H4 (cell line): ENCODE data around the gene MIDN. TPM values are rescaled to one million over a fixed set of nuclear protein-coding genes. Genes with fewer than 3 reads are reported as not detected.
"Not testable (repeated sequence)": the region's sequence is repeated elsewhere in the genome, so short reads cannot be mapped to it uniquely, and the experiment has no call there.

Experiments used
- DNase-seq: peaks from one replicate; pipeline ENCODE4 v3.0.0-alpha.2; 2015; ENCODE audit warnings: low spot score
- total RNA-seq: library from RNA; depleted of rRNA; stranded (reverse); fragments of >200 nt; shearing (Covaris generic); gene quantifications from 2 replicates; pipeline ENCODE4 v1.2.3, GENCODE V29; 2014; rRNA removed

Gene MIDN
- total RNA-seq, 1 experiment from 2014 or later: 4.2 TPM

DNA sequence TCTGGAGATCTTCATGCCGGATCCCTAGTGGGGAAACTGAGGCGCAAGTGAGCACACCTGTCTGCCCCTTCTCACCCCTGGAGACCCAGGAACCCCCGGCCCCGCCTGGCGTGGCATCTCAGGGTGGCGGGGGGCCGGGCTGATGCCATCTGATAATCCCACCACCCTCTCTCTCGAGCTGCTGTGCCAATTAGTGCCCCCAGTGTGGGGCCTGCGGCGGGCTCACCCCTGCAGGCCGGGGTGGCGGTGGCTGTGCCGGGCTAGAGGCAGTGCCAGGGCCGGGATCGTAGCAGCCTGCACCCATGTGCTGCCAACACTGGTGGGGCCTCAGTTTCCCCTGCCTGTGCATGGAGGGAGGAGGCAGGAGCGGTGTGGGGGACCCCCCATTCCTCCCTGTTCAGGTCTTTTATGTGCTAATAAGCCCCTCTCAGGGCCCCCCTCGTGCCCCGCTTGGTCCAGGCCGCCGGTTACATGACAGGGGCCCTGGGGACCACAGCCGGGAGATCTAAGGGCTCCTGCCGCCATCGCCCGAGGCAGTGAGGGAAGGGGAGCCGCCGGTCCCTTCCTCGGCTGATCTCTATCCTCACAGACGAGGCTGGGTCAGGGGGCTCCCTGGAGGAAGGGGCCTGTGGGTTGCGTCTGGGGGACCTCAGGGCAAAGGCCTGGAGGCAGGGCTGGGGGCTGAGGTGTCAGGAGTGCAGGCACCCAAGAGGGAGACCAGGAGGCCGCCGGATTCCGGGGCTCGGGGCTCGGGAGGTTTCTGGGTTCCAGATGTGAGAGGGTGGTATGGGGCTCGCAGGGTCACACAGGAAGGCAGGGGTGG lies 45.6 kb downstream of the MIDN start:
- no peak for DNase-seq

DNA sequence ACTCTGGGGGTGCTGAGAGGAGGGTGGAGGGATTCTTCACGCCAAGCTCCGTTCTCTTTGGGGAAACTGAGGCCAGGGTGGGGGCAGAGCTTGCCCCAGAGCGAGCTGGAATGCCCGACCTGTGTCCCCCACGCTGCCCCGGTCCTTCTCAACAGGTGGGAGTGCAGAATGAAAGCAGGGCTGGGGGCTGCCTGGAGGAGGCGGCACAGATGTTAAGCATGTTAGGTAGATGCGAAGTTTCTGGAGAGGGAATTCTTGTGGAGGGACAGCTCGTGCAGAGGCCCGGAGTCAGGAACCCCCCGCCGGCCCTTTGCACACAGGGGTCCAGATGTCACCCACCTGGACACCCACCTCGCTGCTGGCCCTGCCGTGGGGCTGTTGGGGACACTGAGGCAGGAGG lies 46.3 kb downstream of the MIDN start:
- no peak for DNase-seq

DNA sequence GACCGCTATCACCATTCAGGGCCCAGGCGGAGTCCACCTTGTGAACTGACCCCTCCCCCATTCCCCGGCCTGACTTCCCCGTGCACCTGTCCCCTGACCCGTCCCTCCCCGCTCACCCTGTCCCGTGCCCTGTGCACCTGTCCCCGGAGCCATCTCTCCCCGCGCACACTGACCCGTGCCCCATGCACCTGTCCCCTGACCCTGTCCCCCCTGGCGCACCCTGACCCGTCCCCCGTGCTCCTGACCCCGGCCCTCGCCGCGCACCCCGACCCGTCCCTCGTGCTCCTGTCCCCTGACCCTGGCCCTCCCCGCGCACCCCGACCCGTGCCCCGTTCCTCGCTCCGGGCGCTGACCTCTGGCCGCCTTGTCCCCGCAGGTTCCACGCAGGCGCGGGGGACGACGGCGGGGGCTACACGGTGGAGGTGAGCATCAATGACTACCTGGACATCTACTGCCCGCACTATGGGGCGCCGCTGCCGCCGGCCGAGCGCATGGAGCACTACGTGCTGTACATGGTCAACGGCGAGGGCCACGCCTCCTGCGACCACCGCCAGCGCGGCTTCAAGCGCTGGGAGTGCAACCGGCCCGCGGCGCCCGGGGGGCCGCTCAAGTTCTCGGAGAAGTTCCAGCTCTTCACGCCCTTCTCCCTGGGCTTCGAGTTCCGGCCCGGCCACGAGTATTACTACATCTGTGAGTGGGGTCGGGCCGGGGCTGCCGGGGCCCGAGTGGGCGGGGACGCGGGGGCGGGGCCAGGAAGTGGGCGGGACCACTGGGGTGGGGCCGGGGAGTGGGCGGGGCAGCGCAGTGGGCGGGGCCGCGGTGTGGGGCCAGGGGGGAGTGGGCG lies 47.0 kb downstream of the MIDN start:
- no peak for DNase-seq

DNA sequence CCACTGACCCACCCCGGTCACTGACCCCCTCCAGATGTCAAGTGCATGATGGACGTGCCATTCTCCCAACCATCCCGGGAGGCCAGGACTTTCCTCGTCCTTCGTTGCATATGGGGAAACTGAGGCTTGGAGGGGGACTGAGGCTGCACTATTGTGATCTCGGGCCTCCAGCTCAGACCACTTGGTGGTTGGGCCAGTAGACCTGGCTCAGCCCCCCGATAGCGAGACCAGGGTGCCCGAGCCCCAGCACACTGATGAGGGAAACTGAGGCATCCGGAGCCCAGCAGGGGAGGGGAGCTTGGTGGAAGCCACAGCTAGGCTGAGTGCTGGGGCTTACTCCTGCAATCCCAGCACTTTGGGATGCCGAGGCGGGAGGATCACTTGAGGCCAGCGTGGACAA lies 47.7 kb downstream of the MIDN start:
- no peak for DNase-seq

DNA sequence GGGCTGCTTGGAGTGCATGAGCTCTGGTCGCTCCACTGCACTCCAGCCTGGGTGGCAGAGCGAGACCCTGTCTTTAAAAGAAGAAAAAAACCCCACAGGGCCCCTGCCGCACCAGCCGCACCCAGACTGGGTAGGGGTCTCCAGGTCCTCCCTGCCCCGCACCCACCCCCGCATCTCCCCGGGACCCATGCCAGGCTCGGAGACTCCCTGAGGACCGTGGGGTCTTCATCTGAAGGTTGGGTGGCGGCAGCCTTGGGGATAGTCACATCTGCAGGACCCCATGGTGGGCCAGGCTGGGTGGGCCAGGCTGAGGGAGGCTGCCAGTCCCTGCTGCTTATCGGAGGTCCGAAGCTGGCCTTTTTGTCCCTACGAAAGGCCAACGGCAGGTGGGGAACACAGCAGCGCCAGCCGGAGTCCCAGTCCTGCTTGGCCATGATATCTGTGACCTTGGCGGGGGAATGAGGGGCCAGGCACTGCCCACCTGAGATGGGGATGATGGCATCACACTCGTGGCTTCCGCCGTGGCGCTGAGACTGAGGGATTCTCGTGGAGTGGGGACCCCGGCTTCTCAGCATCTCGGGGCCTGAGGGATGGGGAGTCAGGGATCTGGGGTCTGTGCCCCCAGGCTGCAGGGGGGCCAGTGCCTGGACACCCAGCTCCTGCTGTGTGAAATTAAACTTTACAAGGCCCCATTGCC lies 48.3 kb downstream of the MIDN start:
- DNase-seq: no peak

DNA sequence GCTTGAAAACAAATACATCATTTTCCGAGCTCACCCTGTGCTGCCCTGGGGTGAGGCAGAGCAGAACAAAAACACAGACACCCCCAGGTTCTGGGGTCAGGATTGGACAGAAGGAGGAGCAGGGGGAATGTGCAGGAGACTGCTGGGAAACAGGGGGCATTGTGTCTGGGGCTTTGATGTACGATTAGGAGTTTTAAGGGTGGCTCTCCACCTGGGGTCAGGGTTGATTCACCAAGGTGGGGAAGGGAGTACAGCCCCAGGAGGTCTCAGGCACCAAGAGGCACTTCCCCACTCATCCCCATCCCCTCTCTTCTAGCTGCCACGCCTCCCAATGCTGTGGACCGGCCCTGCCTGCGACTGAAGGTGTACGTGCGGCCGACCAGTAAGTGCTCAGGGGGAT lies 49.9 kb downstream of the MIDN start:
- no peak for DNase-seq

DNA sequence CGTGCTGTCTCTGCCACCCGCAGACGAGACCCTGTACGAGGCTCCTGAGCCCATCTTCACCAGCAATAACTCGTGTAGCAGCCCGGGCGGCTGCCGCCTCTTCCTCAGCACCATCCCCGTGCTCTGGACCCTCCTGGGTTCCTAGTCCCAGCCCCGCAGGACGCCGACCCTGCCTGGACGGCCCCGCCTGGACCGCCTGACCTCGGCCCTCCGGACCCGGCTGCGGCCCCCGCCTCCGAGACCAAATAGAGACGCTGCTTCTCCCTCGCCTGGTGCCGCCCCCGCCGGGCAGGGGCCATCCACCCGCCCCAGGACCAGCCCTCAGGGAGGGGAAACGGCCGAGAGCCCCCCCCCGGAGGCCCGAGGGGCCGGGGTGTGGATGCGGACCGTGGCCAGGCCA lies 51.4 kb downstream of the MIDN start:
- DNase-seq: no peak

DNA sequence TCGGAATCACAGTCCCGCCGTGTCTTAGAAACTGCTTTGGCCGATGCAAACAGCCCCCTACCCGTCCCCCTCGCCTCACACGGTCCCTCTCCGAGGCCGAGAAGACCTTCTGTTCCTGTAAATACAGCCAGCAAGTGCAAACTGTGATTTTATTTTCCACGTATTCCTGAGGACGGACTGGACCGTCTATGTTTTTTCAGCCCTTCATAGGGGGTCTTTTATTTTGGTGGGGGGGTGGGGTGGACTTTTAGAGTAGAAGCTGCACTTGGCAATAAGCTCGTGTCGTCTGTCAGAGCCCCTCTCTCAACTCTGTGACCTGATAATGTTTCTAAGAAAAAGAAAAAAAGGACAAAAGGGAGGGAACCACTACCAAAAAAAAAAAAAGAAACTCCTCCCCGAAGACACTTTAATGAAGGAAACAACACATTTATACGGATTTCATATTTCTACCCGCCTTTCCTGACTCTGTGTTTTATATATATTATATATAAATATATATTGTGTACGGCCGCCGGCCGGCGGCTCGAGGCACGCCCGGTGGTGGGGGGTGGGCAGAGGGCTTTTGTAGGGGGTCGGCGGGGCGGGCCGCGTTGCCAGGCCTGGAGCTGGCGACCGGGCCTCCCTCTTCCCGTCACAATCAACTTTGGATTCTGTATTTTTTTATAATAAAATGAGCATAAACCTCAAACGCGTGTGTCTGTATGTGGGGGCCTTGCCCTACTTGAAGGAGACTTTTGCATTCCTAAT lies 52.5 kb downstream of the MIDN start:
- DNase-seq: no peak

DNA sequence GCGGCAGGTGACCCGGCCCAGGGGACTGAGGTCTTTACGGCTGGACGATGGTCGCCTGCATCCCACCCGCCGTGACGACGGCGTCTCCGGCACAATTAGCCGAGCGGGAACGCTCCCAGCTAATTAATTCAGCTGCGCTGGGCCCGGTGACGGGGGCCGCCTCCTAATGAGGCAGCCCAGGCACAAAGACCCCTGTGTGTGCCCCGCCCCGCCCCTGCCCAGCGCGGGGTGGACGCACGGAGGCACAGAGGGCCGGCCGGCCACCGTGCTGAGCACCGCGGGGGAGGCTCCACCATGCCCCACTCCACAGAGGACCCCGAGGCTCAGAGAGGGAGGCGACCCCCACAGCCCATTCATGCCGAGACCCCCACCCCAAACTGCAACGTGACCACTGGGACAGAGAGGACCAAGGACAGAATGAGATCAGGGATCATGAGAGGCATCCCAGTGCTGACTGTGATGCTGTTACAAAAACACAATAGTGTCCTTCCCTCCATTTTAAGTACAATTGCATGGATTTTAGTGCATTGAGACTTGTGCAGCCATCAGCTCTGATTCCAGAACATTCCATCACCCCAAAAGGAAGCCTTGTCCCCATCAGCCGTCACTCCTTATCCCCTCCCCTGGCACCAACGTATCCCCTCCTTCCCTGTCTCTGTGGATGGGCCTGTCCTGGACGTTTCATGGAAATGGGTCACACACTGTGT lies 54.3 kb downstream of the MIDN start:
- DNase-seq: no peak

DNA sequence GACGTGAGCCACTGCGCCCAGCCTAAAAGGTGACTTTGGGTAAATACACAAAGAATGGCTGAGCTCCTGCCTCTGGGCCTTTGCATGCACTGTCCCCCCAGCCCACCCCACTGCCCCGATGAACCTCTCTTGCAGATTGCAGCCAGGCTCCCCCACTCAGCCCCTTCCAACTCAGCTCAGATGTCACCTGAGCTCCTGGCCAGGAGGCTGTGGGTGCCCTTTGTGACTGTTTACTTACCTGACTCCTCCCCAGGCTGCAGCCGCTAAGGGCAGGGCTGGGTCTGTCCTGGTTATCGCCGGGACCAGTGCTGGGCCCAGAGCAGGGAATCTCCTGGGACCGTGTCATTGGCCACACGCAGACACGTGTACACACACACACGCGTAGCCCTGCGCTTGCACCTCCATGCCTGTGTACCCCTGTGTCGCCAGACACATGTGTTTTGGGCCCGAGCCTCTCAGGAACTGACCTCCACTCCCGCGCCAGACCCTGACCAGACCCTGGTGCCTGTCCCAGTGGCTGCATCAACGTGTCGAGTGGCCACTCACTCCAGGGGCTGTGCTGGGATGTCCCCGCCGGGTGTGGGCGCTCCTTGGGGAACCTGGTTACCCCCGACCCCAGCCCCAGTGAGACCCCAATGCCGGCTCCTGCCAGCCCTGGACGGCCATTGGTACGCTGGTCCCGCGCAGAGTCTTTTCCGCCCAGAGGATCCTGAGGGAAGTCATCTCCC lies 56.0 kb downstream of the MIDN start:
- no peak for DNase-seq

DNA sequence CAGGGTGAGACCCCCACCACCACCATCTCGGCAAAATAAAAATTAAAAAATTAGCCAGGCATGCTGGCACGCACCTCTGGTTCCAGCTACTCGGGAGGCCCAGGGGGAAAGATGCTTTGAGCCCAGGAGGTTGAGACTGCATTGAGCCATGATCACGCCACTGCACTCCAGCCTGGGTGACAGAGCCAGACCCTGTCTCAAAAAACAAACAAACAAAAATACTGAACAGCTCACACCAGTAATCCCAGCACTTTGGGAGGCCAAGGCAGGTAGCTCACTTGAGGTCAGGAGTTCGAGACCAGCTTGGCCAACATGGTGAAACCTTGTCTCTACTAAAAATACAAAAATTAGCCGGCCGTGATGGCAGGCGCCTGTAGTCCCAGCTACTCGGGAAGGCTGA lies 57.0 kb downstream of the MIDN start:
- DNase-seq: not testable (repeated sequence)

DNA sequence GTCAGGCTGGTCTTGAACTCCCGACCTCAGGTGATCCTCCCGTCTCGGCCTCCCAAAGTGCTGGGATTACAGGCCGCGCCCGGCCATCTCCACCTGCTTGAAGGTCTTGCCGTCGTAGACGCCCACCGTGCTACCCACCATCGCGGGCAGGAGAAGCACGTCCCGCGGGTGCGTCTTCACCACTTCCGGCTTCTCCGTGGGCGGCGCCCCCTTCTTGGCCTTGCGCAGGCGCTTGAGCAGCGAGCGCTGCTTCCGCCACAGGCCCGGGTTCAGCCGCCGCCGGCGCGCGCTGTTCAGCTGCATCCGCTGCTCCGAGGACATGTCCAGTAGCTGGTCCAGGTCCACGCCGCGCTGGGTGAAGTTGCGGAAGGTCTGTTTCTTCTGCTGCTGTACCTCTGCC lies 58.9 kb downstream of the MIDN start:
- DNase-seq: no peak

DNA sequence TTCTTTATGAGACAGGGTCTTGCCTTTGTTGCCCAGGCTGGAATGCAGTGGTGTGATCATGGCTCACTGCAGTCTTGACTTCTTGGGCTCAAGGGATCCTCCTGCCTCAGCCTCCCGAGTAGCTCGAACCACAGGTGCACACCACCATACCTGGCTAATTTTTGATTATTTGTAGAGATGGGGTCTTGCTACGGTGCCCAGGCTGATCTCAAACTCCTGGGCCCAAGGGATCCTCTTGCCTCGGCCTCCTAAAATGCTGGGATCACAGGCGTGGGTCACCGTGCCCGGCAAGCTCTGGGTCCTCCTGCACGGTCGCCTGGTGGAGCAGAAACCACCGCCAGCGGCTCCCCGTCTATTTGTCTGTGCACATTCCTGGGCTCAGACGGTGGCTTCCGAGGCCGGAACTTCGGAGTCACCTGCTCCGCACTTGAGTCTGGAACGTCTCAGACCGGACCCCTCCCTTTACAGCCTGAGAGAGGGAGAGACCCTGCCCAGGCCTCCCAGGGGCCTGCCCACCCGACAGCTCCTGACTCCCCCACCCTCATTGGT lies 59.4 kb downstream of the MIDN start:
- no peak for DNase-seq

DNA sequence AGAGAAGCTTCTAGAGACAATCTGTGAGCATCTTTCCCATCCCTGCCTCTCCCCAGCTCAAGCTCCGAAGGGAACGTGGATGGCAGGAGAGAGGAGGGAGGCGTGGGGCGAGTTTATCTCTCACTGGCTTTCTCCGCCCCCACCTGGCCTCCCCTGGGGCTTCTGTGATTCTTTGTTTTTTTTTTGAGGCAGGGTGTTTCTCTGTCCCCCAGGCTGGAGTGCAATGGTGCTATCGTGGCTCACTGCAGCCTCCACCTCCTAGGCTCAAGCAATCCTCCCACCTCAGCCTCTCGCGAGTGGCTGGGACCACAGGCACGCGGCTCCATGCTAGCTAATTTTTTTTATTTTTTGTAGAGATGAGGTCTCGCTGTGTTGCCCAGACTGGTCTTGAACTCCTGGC lies 60.3 kb downstream of the MIDN start:
- no peak for DNase-seq

Other genes with a start within 250 kb of the MIDN start
- 0.23 TPM in 1 of 2 replicates, not detected in the other for gene GRIN3B, start 248.2 kb upstream of the MIDN start, total RNA-seq
- 57.0 and 72.5 TPM in 2 replicates for gene TMEM259, start 227.5 kb upstream of the MIDN start, total RNA-seq
- gene RNU6-2, start 227.1 kb upstream of the MIDN start, total RNA-seq: not detected in 2 replicates
- gene CNN2, start 222.0 kb upstream of the MIDN start, total RNA-seq: 111 and 123 TPM in 2 replicates
- gene ABCA7, start 208.5 kb upstream of the MIDN start, total RNA-seq: 2.9 and 3.6 TPM in 2 replicates
- 2.4 and 3.2 TPM in 2 replicates for gene ARHGAP45, start 181.4 kb upstream of the MIDN start, total RNA-seq
- gene POLR2E, start 153.2 kb upstream of the MIDN start, total RNA-seq: 237 and 244 TPM in 2 replicates
- 470 and 493 TPM in 2 replicates for gene GPX4, start 144.6 kb upstream of the MIDN start, total RNA-seq
- gene SBNO2, start 74.3 kb upstream of the MIDN start, total RNA-seq: 8.6 and 14.8 TPM in 2 replicates
- 17.4 and 28.7 TPM in 2 replicates for gene STK11, start 42.8 kb upstream of the MIDN start, total RNA-seq
- gene CBARP, start 10.6 kb upstream of the MIDN start, total RNA-seq: 0.37 and 1.2 TPM in 2 replicates
- gene ATP5F1D, start 6.8 kb upstream of the MIDN start, total RNA-seq: 34.9 and 37.0 TPM in 2 replicates
- 196 and 197 TPM in 2 replicates for gene CIRBP, start 20.7 kb downstream of the MIDN start, total RNA-seq
- gene FAM174C, start 26.9 kb downstream of the MIDN start, total RNA-seq: 49.8 and 59.5 TPM in 2 replicates
- 1.0 and 3.3 TPM in 2 replicates for gene EFNA2, start 37.3 kb downstream of the MIDN start, total RNA-seq
- 67.9 and 87.2 TPM in 2 replicates for gene NDUFS7, start 135.3 kb downstream of the MIDN start, total RNA-seq
- 15.5 and 18.9 TPM in 2 replicates for gene GAMT, start 153.0 kb downstream of the MIDN start, total RNA-seq
- gene DAZAP1, start 159.0 kb downstream of the MIDN start, total RNA-seq: 47.6 and 59.4 TPM in 2 replicates
- 1,025 and 1,178 TPM in 2 replicates for gene RPS15, start 189.8 kb downstream of the MIDN start, total RNA-seq
- 0.02 and 1.5 TPM in 2 replicates for gene APC2, start 201.5 kb downstream of the MIDN start, total RNA-seq
- gene C19orf25, start 230.6 kb downstream of the MIDN start, total RNA-seq: 7.9 and 10.5 TPM in 2 replicates
- 0.31 TPM in 1 of 2 replicates, not detected in the other for gene PCSK4, start 241.8 kb downstream of the MIDN start, total RNA-seq
- gene REEP6, start 242.6 kb downstream of the MIDN start, total RNA-seq: 0.92 and 1.2 TPM in 2 replicates